Measurements from ENCODE around the gene NDUFC1. TPM values are rescaled to one million over a fixed set of nuclear protein-coding genes. Genes with fewer than 3 reads are reported as not detected.
A peak's percentile ranks its signal among the peaks of the same experiment; 100 is the strongest.

Gene NDUFC1
- total RNA-seq, 1 experiment from 2014 or later = 86.1 TPM

GRCh38 chr4:139246166-139246565, 56.1 kb downstream of the NDUFC1 start:
- no peaks in the 10 kb centered on the region for H3K27me3 Mint-ChIP-seq (ENCODE audit: insufficient read depth, unreplicated experiment)
- peaks cover 6% of the 10 kb centered on the region for H3K36me3 Mint-ChIP-seq (ENCODE audit: insufficient read depth, unreplicated experiment)
- POLR2A ChIA-PET = interaction anchor here (0.8 to 0.9 kb wide), 3 partner anchors 21 to 55 kb away, joined by 3 to 6 read pairs (median 6); partner anchors contain the start of gene NAA15
- peaks cover 27% of the 10 kb centered on the region for H3K4me1 Mint-ChIP-seq (ENCODE audit: insufficient read depth, unreplicated experiment)
- intact Hi-C loops (cut with micrococcal nuclease) = no loop called here
- no peak overlapping the region for H3K27ac Mint-ChIP-seq (ENCODE audit: low read depth, unreplicated experiment)
- CTCF ChIA-PET = interaction anchor here (0.7 to 1.2 kb wide), 3 partner anchors 11 to 22 kb away, joined by 3 to 4 read pairs (median 3); no protein-coding TSS in a partner anchor
- H3K9me3 Mint-ChIP-seq (ENCODE audit: unreplicated experiment) = no peaks in the 10 kb centered on the region
- no peak for TF ChIP-seq CTCF (IDR thresholded peaks at IDR 0.05; ENCODE audit: unreplicated experiment)
- no TSS peak for BruUV-seq (replicated peaks)
- DNase-seq (ENCODE audit: unreplicated experiment) = no peak
- H3K4me3 Mint-ChIP-seq (ENCODE audit: unreplicated experiment) = no peak overlapping the region

GRCh38 chr4:139245590-139245989, 56.7 kb downstream of the NDUFC1 start:
- H3K27ac Mint-ChIP-seq (ENCODE audit: low read depth, unreplicated experiment) = peak overlapping the region; percentile 93
- ChIA-PET POLR2A (interaction anchor here (0.8 to 0.9 kb wide), 3 partner anchors 22 to 55 kb away, joined by 3 to 6 read pairs (median 6); partner anchors contain the start of gene NAA15), CTCF (interaction anchor here (0.7 to 1.2 kb wide), 3 partner anchors 11 to 21 kb away, joined by 3 to 4 read pairs (median 3); no protein-coding TSS in a partner anchor)
- H3K4me3 Mint-ChIP-seq (ENCODE audit: unreplicated experiment) = no peak overlapping the region
- peaks cover 6% of the 10 kb centered on the region for H3K36me3 Mint-ChIP-seq (ENCODE audit: insufficient read depth, unreplicated experiment)
- no TSS peak for BruUV-seq (replicated peaks)
- intact Hi-C loops (cut with micrococcal nuclease) = no loop called here
- no peak for DNase-seq (ENCODE audit: unreplicated experiment)
- peaks cover 27% of the 10 kb centered on the region for H3K4me1 Mint-ChIP-seq (ENCODE audit: insufficient read depth, unreplicated experiment)
- no peak for TF ChIP-seq CTCF (IDR thresholded peaks at IDR 0.05; ENCODE audit: unreplicated experiment)
- no peaks in the 10 kb centered on the region for H3K27me3 Mint-ChIP-seq (ENCODE audit: insufficient read depth, unreplicated experiment)
- no peaks in the 10 kb centered on the region for H3K9me3 Mint-ChIP-seq (ENCODE audit: unreplicated experiment)

GRCh38 chr4:139243448-139244365, 58.6 kb downstream of the NDUFC1 start:
- intact Hi-C loops (cut with micrococcal nuclease) = loop anchor here (1.0 to 5.0 kb wide), 2 partner anchors 52 to 226 kb away; partner anchors contain the start of gene NOCT
- CTCF ChIA-PET = interaction anchor here (0.6 to 4.8 kb wide), 8 partner anchors 10 to 65 kb away, joined by 3 to 45 read pairs (median 4); no protein-coding TSS in a partner anchor
- peak overlapping the region; percentile 93 for H3K27ac Mint-ChIP-seq (ENCODE audit: low read depth, unreplicated experiment)
- no peak overlapping the region for H3K4me3 Mint-ChIP-seq (ENCODE audit: unreplicated experiment)
- POLR2A ChIA-PET = interaction anchor here (0.6 to 4.7 kb wide), 23 partner anchors 9 to 310 kb away, joined by 3 to 91 read pairs (median 5); partner anchors contain the start of genes ELF2, NAA15 and NDUFC1
- peaks cover 6% of the 10 kb centered on the region for H3K9me3 Mint-ChIP-seq (ENCODE audit: unreplicated experiment)
- peaks cover 27% of the 10 kb centered on the region for H3K4me1 Mint-ChIP-seq (ENCODE audit: insufficient read depth, unreplicated experiment)
- no peak for TF ChIP-seq CTCF (IDR thresholded peaks at IDR 0.05; ENCODE audit: unreplicated experiment)
- no peaks in the 10 kb centered on the region for H3K27me3 Mint-ChIP-seq (ENCODE audit: insufficient read depth, unreplicated experiment)
- peak; percentile 98 for DNase-seq (ENCODE audit: unreplicated experiment)
- BruUV-seq (replicated peaks) = no TSS peak
- no peaks in the 10 kb centered on the region for H3K36me3 Mint-ChIP-seq (ENCODE audit: insufficient read depth, unreplicated experiment)

All from MCF 10A (cell line).